HepG2 (cell line): Measurements from ENCODE around the gene C11orf86. TPM values are rescaled to one million over a fixed set of nuclear protein-coding genes. Genes with fewer than 3 reads are reported as not detected.

Experiments
- ATAC-seq: fragments of 200-7000 bp; cut with Tn5 transposase; 3 replicates; pipeline ENCODE4 v1.9.1; 2020; ENCODE audit warnings: mild to moderate bottlenecking, moderate library complexity
- BruUV-seq: library from RNA; stranded (reverse); fragments of 400-500 nt; replicated peaks from 2 replicates; lab custom pipeline; 2021; lab: Mats Ljungman, UMichigan
- CTCF ChIA-PET: fragments of 300-600 bp; formaldehyde crosslinking; extraction: SDS; loops from one replicate; lab custom pipeline; 2021; ENCODE audit warnings: low total read pairs, inconsistent platforms, low intra/inter-chr PET ratio; lab: Yijun Ruan, JAX
- POLR2A ChIA-PET: fragments of 350-600 bp; sonication (Branson Sonifier 250); formaldehyde crosslinking; loops from one replicate; lab custom pipeline; 2020; ENCODE audit warnings: antibody characterized with exemption, inconsistent platforms; lab: Yijun Ruan, JAX
- DNase-seq: peaks from one replicate; pipeline ENCODE4 v3.0.0-alpha.2; 2015; ENCODE audit warnings: low spot score
- FAIRE-seq: peaks from 3 replicates; lab custom pipeline; 2011; peaks lifted over from hg19 to GRCh38; lab: Jason Lieb, UNC
- H2AFZ ChIP-seq: one replicate; pipeline ENCODE4 v1.6.1; 2011; ENCODE audit warnings: low read length, inconsistent platforms
- H3K27ac ChIP-seq: fragments of 300-600 bp; 3 replicates; pipeline ENCODE4 v1.8.0; 2011; ENCODE audit warnings: mixed run types, mild to moderate bottlenecking, mixed read lengths, low read length, inconsistent platforms; ENCODE audit not compliant: insufficient read depth; ENCODE audit errors: extremely low read length
- H3K27me3 ChIP-seq, 2 experiments: fragments of 200-600 bp in 1 of 2; 2 replicates in 1 of 2; 3 replicates in 1 of 2; pipeline versions ENCODE4 v1.6.0 to v1.8.0; 2011; ENCODE audit warnings: low read length in 2 of 2, mild to moderate bottlenecking in 2 of 2, moderate library complexity in 2 of 2, inconsistent platforms in 1 of 2; ENCODE audit not compliant: insufficient read depth in 2 of 2, control insufficient read depth in 1 of 2
- H3K36me3 ChIP-seq, 2 experiments: fragments of 200-600 bp in 1 of 2; replicated peaks in 1 of 2; 2 replicates in 1 of 2; 3 replicates in 1 of 2; pipeline versions ENCODE4 v1.5.1 to v1.8.0; 2011; ENCODE audit warnings: low read length in 2 of 2, inconsistent platforms in 1 of 2; ENCODE audit not compliant: insufficient read depth in 2 of 2, control insufficient read depth in 1 of 2
- H3K4me1 ChIP-seq: 2 replicates; pipeline ENCODE4 v1.5.1; 2012; ENCODE audit warnings: low read length, inconsistent platforms; ENCODE audit not compliant: insufficient read depth
- H3K4me2 ChIP-seq: 2 replicates; pipeline ENCODE4 v1.6.0; 2011; ENCODE audit warnings: low read depth, low read length, inconsistent platforms
- H3K4me3 ChIP-seq, 3 experiments: fragments of 200-600 bp in 1 of 3; sonication (generic), shearing (Covaris generic) in 1 of 3; replicated peaks in 1 of 3; 2 replicates each; pipeline ENCODE4 v1.5.1; 2011 to 2016; ENCODE audit warnings: low read length in 3 of 3, inconsistent platforms in 2 of 3, low read depth in 2 of 3, mild to moderate bottlenecking in 2 of 3, control low read depth in 1 of 3, mixed read lengths in 1 of 3; ENCODE audit not compliant: insufficient read depth in 1 of 3
- H3K79me2 ChIP-seq: one replicate; pipeline ENCODE4 v1.6.1; 2011; ENCODE audit warnings: low read length, inconsistent platforms; ENCODE audit not compliant: insufficient read depth
- H3K9ac ChIP-seq: 2 replicates; pipeline ENCODE4 v1.6.0; 2011; ENCODE audit warnings: mild to moderate bottlenecking, low read depth, low read length, inconsistent platforms; ENCODE audit not compliant: insufficient read depth
- H3K9me3 ChIP-seq: 2 replicates; pipeline ENCODE4 v1.5.1; 2012; ENCODE audit warnings: mild to moderate bottlenecking, low read length
- H4K20me1 ChIP-seq: 2 replicates; pipeline ENCODE4 v1.6.0; 2011; ENCODE audit warnings: inconsistent platforms, mild to moderate bottlenecking, low read length, moderate library complexity; ENCODE audit not compliant: insufficient read depth
- BCLAF1 ChIP-seq: fragments of 450-650 bp; IDR thresholded peaks from 2 replicates; pipeline ENCODE4 v1.6.1; 2017; ENCODE audit warnings: mild to moderate bottlenecking
- MBD4 ChIP-seq: IDR thresholded peaks from 2 replicates; pipeline ENCODE4 v1.6.1; 2012; ENCODE audit warnings: low read length, inconsistent platforms, borderline replicate concordance
- ZNF530 ChIP-seq: sonication (generic); formaldehyde crosslinking; IDR thresholded peaks from 2 replicates; pipeline ENCODE4 v1.5.0; 2020; ENCODE audit warnings: low read depth, mild to moderate bottlenecking, missing genetic modification reagents
- WGBS: methylation state at CpG from one replicate; pipeline ENCODE4 v1.1.6; 2017; ENCODE audit warnings: low lambda C conversion rate; 5-methylcytosine and 5-hydroxymethylcytosine counted together
- in situ Hi-C: cut with HindIII; loops from 2 replicates; pipeline ENCODE4 v1.10.0; 2017; ENCODE audit warnings: low pct_unique_long_range_greater_than_20kb; ENCODE audit not compliant: extremely low pct_ligation_motif_present
- intact Hi-C: fragments of 100-400 bp; cut with micrococcal nuclease; formaldehyde crosslinking; loops from one replicate; pipeline ENCODE4 v1.10.0; 2022; ENCODE audit not compliant: unreplicated experiment
- polyA plus RNA-seq, 8 experiments: library from polyadenylated mRNA; depleted of rRNA in 3 of 8; stranded (reverse) in 7 of 8; unstranded in 1 of 8; fragments of >200 nt; fragmentation: Illumina TruSeq in 4 of 8; extraction: Trizol in 4 of 8; gene quantifications; 2 replicates each; pipeline versions ENCODE4 v1.2.1 to v1.2.3, GENCODE V29; 2011 to 2016; ENCODE audit warnings: low read depth in 4 of 8, missing spikeins in 1 of 8, mixed read lengths in 1 of 8; ENCODE audit not compliant: insufficient read depth in 1 of 8
- total RNA-seq, 5 experiments: library from RNA; depleted of rRNA; stranded (reverse); fragments of >200 nt; fragmentation: Illumina TruSeq; extraction: Trizol; gene quantifications; 2 replicates each; pipeline ENCODE4 v1.2.3, GENCODE V29; 2016; ENCODE audit warnings: low read depth in 1 of 5

The C11orf86 gene
- total and polyA plus RNA-seq, 2 of the 13 experiments (the other 11 are each of a cell fraction or from before 2014, with no cell fraction given) = 0.11 to 0.18 TPM

- ATAC-seq (no peak), FAIRE-seq (no peak)
- no peak overlapping the region for H3K27ac ChIP-seq
These were observed 42.6 kb upstream of the C11orf86 start for GRCh38 chr11:66932543-66932942.

GRCh38 chr11:66933531-66933930, 41.6 kb upstream of the C11orf86 start:
- no peak overlapping the region for H3K27ac ChIP-seq
- peaks cover 29% of the 10 kb centered on the region for H3K4me1 ChIP-seq
- no peaks in the 10 kb centered on the region for H4K20me1 ChIP-seq
- FAIRE-seq = no peak
- intact Hi-C loops (no loop called here), in situ Hi-C loops (no loop called here)
- no peak overlapping the region for H3K4me2 ChIP-seq
- H3K27me3 ChIP-seq = no peaks in the 10 kb centered on the region
- H3K79me2 ChIP-seq = no peaks in the 10 kb centered on the region
- H3K9me3 ChIP-seq = no peaks in the 10 kb centered on the region
- ChIA-PET CTCF (no interaction called here), POLR2A (no interaction called here)
- H3K4me3 ChIP-seq = no peak overlapping the region
- no peak overlapping the region for H3K9ac ChIP-seq
- no peaks in the 10 kb centered on the region; a peak in 1 of 5 replicates for H3K36me3 ChIP-seq
- TF ChIP-seq ZNF530 (CRISPR knock-in tag) = no peak
- no peak for DNase-seq
- no TSS peak for BruUV-seq
- no peak for ATAC-seq
- H2AFZ ChIP-seq = no peak overlapping the region
- 99% methylated on average over 3 of the region's 3 CpGs for WGBS

More at GRCh38 chr11:66932543-66932942, 42.6 kb upstream of the C11orf86 start:
- DNase-seq = no peak
- BruUV-seq = no TSS peak
- intact Hi-C loops (no loop called here), in situ Hi-C loops (no loop called here)
- ChIA-PET POLR2A (no interaction called here), CTCF (no interaction called here)
- Histone ChIP-seq H3K9me3 (no peaks in the 10 kb centered on the region), H3K4me3 (no peak overlapping the region), H3K27me3 (no peaks in the 10 kb centered on the region), H3K36me3 (no peaks in the 10 kb centered on the region; a peak in 1 of 5 replicates), H3K9ac (no peak overlapping the region), H3K4me1 (peaks cover 29% of the 10 kb centered on the region), H4K20me1 (no peaks in the 10 kb centered on the region), H2AFZ (no peak overlapping the region), H3K4me2 (no peak overlapping the region), H3K79me2 (no peaks in the 10 kb centered on the region)
- 96% methylated on average over 3 of the region's 3 CpGs for WGBS
- TF ChIP-seq BCLAF1 (no peak), MBD4 (no peak)
